ENCODE data around the gene DENND5A.

DNA sequence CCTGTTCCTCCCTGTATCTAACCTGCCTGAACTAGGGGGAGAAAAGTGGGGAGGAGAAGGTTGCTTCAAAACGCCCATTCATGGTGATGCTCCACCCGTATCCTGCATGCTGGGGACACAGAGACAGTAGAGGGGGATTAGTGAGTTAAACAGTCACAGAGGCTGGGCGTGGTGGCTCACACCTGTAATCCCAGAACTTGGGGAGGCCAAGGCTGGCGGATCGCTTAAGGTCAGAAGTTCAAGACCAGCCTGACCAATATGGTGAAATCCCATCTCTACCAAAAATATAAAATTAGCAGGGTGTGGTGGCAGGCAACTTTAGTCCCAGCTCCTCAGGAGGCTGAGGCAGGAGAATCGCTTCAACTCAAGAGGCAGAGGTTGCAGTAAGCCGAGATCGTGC lies 1.8 kb upstream of the DENND5A start:
- TF ChIP-seq CTCF (IDR thresholded peaks at IDR 0.05 in 4 of 5, conservative IDR thresholded peaks at IDR 0.05 in 1 of 5) (no peak), POLR2A (IDR thresholded peaks at IDR 0.05) (no peak)
